PC-3 (cell line): ENCODE results near the gene C1orf21.

ENCODE experiments used
- EZH2phosphoT487 ChIP-seq: fragments of 300-600 bp; sonication (generic); IDR thresholded peaks from 2 replicates; pipeline ENCODE4 v1.6.1; 2018; ENCODE audit warnings: mild to moderate bottlenecking, antibody characterized with exemption, low read length, borderline replicate concordance
- TF ChIP-seq, protein P1 (sequence below): fragments of 300-600 bp; sonication (generic); conservative IDR thresholded peaks from 2 replicates; pipeline ENCODE4 v1.5.1; 2017; ENCODE audit warnings: antibody characterized with exemption, low read depth, mild to moderate bottlenecking, low read length

DNA sequence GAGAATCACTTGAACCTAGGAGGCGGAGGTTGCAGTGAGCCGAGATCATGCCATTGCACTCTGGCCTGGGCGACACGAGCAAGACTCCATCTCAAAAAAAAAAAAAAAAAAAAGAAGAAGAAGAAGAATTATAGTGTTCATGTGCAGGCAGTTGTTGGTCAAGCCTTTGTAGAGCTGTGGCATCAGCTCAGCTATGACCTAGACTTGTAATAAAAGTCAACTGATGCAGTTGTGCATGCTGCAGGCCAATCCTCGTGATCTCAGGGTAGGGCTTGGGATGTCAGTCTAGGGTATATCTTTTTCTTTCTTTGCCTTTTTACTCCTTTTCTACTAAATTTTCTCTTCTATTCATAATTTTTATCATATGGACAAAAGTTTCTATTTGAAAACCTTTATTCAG is 76.2 kb downstream of the C1orf21 start:
- TF ChIP-seq, protein P1, sequence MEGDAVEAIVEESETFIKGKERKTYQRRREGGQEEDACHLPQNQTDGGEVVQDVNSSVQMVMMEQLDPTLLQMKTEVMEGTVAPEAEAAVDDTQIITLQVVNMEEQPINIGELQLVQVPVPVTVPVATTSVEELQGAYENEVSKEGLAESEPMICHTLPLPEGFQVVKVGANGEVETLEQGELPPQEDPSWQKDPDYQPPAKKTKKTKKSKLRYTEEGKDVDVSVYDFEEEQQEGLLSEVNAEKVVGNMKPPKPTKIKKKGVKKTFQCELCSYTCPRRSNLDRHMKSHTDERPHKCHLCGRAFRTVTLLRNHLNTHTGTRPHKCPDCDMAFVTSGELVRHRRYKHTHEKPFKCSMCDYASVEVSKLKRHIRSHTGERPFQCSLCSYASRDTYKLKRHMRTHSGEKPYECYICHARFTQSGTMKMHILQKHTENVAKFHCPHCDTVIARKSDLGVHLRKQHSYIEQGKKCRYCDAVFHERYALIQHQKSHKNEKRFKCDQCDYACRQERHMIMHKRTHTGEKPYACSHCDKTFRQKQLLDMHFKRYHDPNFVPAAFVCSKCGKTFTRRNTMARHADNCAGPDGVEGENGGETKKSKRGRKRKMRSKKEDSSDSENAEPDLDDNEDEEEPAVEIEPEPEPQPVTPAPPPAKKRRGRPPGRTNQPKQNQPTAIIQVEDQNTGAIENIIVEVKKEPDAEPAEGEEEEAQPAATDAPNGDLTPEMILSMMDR: no peak
- no peak for TF ChIP-seq EZH2phosphoT487
